Stimulated activated CD8-positive, alpha-beta memory T cell treated with anti-CD3 and anti-CD28 coated beads, Interleukin-12 subunit alpha, Interleukin-12 subunit beta, amount 100 ng/mL, for 24 hours (primary cell): ENCODE measurements around the gene SELENOK.
A peak's percentile ranks its signal among the peaks of the same experiment; 100 is the strongest.

Experiments
- DNase-seq: peaks from one replicate; pipeline ENCODE4 v3.0.0-alpha.2; 2020; ENCODE audit errors: extremely low read depth

The SELENOK gene

GRCh38 chr3:53883008-53883407 is 8.7 kb downstream of the SELENOK start:
- DNase-seq = no peak

GRCh38 chr3:53881691-53882593 is 9.7 kb downstream of the SELENOK start, which contains the start of gene ACTR8:
ACTR8 (minus strand) TSS chr3:53882152; CDS start chr3:53882101, 51 bp downstream.
- DNase-seq = peak; percentile 58

GRCh38 chr3:53880396-53881345 is 11.0 kb downstream of the SELENOK start:
- DNase-seq = no peak

- no peak for DNase-seq
Measured at GRCh38 chr3:53865732-53866499, 25.7 kb downstream of the SELENOK start.

GRCh38 chr3:53863145-53863544 is 28.5 kb downstream of the SELENOK start:
- no peak for DNase-seq

GRCh38 chr3:53862241-53862640 is 29.4 kb downstream of the SELENOK start:
- DNase-seq = no peak

GRCh38 chr3:53860196-53860595 is 31.5 kb downstream of the SELENOK start:
- DNase-seq = no peak

- no peak for DNase-seq
Measured at GRCh38 chr3:53859178-53859577, 32.5 kb downstream of the SELENOK start.

- DNase-seq = no peak
Measured at GRCh38 chr3:53858096-53858741, 33.4 kb downstream of the SELENOK start.

- DNase-seq = no peak
Measured at GRCh38 chr3:53856964-53857363, 34.7 kb downstream of the SELENOK start.

- no peak for DNase-seq
Measured at GRCh38 chr3:53850895-53851294, 40.8 kb downstream of the SELENOK start.

GRCh38 chr3:53849916-53850315 is 41.7 kb downstream of the SELENOK start:
- no peak for DNase-seq

GRCh38 chr3:53846851-53847155 is 44.9 kb downstream of the SELENOK start:
- no peak for DNase-seq

- DNase-seq = no peak
Measured at GRCh38 chr3:53846134-53846850, 45.4 kb downstream of the SELENOK start, which contains the start of the genes CHDH and IL17RB. CHDH (minus strand) TSS chr3:53846419; CDS start chr3:53824008, 22,411 bp downstream. IL17RB (plus strand) TSS chr3:53846568; CDS start chr3:53846589, 21 bp downstream.

- DNase-seq = no peak
Measured at GRCh38 chr3:53845881-53846133, 45.9 kb downstream of the SELENOK start.

GRCh38 chr3:53845103-53845880 is 46.4 kb downstream of the SELENOK start:
- no peak for DNase-seq

- DNase-seq = no peak
Measured at GRCh38 chr3:53844262-53845102, 47.2 kb downstream of the SELENOK start.

GRCh38 chr3:53843195-53844177 is 48.2 kb downstream of the SELENOK start:
- no peak for DNase-seq
